Kidney (tissue), 14 donors: ENCODE results near the gene PANX3. TPM values are rescaled to one million over a fixed set of nuclear protein-coding genes. Genes with fewer than 3 reads are reported as not detected.
A peak's percentile ranks its signal among the peaks of the same experiment; 100 is the strongest.

Source experiments
- DNase-seq, 5 donors: peaks; one replicate each; pipeline ENCODE4 v3.0.0-alpha.2; 2013 to 2020
- FAIRE-seq: peaks from 2 replicates; lab custom pipeline; 2012; peaks lifted over from hg19 to GRCh38; lab: Jason Lieb, UNC
- H3K27ac ChIP-seq, 2 donors: one replicate each; pipeline ENCODE4 v1.7.0; 2013; ENCODE audit warnings: low read depth in 2 of 2, low read length in 2 of 2, inconsistent platforms in 1 of 2
- H3K27me3 ChIP-seq: one replicate; pipeline ENCODE4 v1.7.1; 2013; ENCODE audit warnings: low read length, inconsistent platforms; ENCODE audit not compliant: control insufficient read depth, insufficient read depth
- H3K36me3 ChIP-seq, 3 donors: one replicate each; pipeline versions ENCODE4 v1.7.0 to v1.7.1; 2013; ENCODE audit warnings: low read length in 3 of 3, control low read depth in 1 of 3, inconsistent platforms in 1 of 3; ENCODE audit not compliant: insufficient read depth in 3 of 3, control insufficient read depth in 2 of 3
- H3K4me1 ChIP-seq, 3 donors: one replicate each; pipeline versions ENCODE4 v1.7.0 to v1.7.1; 2013; ENCODE audit warnings: low read length in 3 of 3, inconsistent platforms in 1 of 3, low read depth in 1 of 3; ENCODE audit not compliant: control insufficient read depth in 2 of 3, insufficient read depth in 2 of 3
- H3K4me3 ChIP-seq, 3 donors: one replicate each; pipeline versions ENCODE4 v1.7.0 to v1.8.1; 2013; ENCODE audit warnings: low read length in 3 of 3, control low read depth in 1 of 3, inconsistent platforms in 1 of 3
- H3K9ac ChIP-seq, 3 donors: one replicate each; pipeline versions ENCODE4 v1.7.0 to v1.7.1; 2013; ENCODE audit warnings: low read length in 3 of 3, control low read depth in 1 of 3, inconsistent platforms in 1 of 3
- H3K9me3 ChIP-seq, 3 donors: one replicate each; pipeline versions ENCODE4 v1.7.0 to v1.7.1; 2013; ENCODE audit warnings: low read length in 3 of 3, control low read depth in 1 of 3, inconsistent platforms in 1 of 3; ENCODE audit not compliant: control insufficient read depth in 2 of 3, insufficient read depth in 1 of 3
- intact Hi-C: fragments of 100-400 bp; cut with DNase I; formaldehyde crosslinking; loops from one replicate; pipeline ENCODE4 v1.11.1; 2022
- polyA plus RNA-seq: library from polyadenylated mRNA; stranded (reverse); fragments of 350-450 nt; fragmentation: Illumina TruSeq; extraction: RNeasy Lipid Tissue Mini Kit (QIAGEN cat#74804); gene quantifications from one replicate; pipeline ENCODE4 v1.2.3, GENCODE V29; 2014; ENCODE audit warnings: low read depth, low replicate concordance; ENCODE audit not compliant: insufficient read depth
- total RNA-seq: library from RNA; stranded (reverse); fragmentation: NEBNext Ultra II Directional; extraction: Animal tissue kit (Norgen Biotek cat#: 25700); gene quantifications from one replicate; pipeline ENCODE4 v1.2.1, GENCODE V29; 2021
- TF ChIP-seq, protein P1 (sequence below): IDR thresholded peaks from 3 replicates; pipeline ENCODE4 v1.5.1; 2012; ENCODE audit warnings: mild to moderate bottlenecking, moderate library complexity, borderline replicate concordance; ENCODE audit not compliant: insufficient read depth; ENCODE audit errors: extremely low read depth
- donor health status: control.
- donor health status: control.
- donor health status: control.
- donor health status: control.
- donor health status: control.
- donor health status: DM: yes; HTN: yes; CAD: no.
- donor health status: Normal renal cell carcinoma (clear cell type).

The PANX3 gene
- total and polyA plus RNA-seq, 2 donors from 2014 or later = not detected

DNA sequence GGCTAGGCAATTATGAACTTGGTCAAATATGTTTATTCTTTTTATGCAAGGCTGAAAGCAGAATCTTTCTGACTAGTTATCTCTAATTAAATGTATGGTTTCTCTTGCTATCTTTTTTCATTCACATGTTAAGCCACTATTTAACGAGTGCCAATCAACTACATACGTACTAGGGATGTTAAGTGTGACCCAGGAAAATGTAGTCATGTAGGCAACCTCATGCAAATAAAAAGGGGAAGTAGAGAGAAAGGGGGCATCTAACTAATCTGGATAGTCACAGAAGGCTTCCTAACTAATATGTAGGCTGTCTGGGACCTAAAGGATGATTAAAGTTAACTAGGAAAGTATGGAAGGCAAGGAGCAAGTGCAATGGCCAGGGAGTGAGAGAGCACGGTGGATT is 34.9 kb downstream of the PANX3 start:
- no peaks in the 10 kb centered on the region for H3K9me3 ChIP-seq
- H3K4me3 ChIP-seq = no peak overlapping the region
- H3K4me1 ChIP-seq = no peaks in the 10 kb centered on the region
- H3K27ac ChIP-seq = no peak overlapping the region
- H3K27me3 ChIP-seq = no peaks in the 10 kb centered on the region
- intact Hi-C loops = loop anchor here (10.0 kb wide), 1 partner anchor 199 kb away; no protein-coding TSS in a partner anchor
- H3K36me3 ChIP-seq = peaks cover 0 to 4% (median 2%) of the 10 kb centered on the region in 3 donors
- H3K9ac ChIP-seq = no peak overlapping the region
- no peak for FAIRE-seq
- TF ChIP-seq, protein P1, sequence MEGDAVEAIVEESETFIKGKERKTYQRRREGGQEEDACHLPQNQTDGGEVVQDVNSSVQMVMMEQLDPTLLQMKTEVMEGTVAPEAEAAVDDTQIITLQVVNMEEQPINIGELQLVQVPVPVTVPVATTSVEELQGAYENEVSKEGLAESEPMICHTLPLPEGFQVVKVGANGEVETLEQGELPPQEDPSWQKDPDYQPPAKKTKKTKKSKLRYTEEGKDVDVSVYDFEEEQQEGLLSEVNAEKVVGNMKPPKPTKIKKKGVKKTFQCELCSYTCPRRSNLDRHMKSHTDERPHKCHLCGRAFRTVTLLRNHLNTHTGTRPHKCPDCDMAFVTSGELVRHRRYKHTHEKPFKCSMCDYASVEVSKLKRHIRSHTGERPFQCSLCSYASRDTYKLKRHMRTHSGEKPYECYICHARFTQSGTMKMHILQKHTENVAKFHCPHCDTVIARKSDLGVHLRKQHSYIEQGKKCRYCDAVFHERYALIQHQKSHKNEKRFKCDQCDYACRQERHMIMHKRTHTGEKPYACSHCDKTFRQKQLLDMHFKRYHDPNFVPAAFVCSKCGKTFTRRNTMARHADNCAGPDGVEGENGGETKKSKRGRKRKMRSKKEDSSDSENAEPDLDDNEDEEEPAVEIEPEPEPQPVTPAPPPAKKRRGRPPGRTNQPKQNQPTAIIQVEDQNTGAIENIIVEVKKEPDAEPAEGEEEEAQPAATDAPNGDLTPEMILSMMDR = no peak
- DNase-seq = no peak

DNA sequence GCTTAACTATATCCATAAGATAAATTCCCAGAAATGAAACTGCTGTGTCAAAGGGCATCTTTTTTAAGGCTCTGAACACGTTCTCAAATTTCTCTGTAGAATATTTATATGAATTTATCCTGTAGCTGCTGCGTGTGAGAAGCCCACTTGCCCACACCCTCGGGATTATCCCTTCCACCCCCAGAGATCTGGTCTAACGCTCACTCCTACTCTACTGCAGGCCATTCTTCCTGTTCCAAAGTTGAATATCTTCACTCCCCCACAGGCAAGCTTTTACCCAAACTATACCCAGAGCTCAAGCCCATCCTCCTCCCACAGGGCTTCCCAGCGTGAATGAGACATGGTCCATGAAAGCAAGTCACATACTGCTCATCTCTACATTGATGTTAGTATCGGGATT is 37.4 kb downstream of the PANX3 start:
- no peaks in the 10 kb centered on the region for H3K9me3 ChIP-seq
- no peaks in the 10 kb centered on the region for H3K4me1 ChIP-seq
- FAIRE-seq (no peak), DNase-seq (no peak)
- TF ChIP-seq, protein P1 = no peak
- peaks cover 2 to 14% (median 4%) of the 10 kb centered on the region in 3 donors for H3K36me3 ChIP-seq
- no peak overlapping the region for H3K27ac ChIP-seq
- no peak overlapping the region for H3K4me3 ChIP-seq
- intact Hi-C loops = loop anchor here (10.0 kb wide), 1 partner anchor 196 kb away; no protein-coding TSS in a partner anchor
- no peak overlapping the region for H3K9ac ChIP-seq
- H3K27me3 ChIP-seq = no peaks in the 10 kb centered on the region

DNA sequence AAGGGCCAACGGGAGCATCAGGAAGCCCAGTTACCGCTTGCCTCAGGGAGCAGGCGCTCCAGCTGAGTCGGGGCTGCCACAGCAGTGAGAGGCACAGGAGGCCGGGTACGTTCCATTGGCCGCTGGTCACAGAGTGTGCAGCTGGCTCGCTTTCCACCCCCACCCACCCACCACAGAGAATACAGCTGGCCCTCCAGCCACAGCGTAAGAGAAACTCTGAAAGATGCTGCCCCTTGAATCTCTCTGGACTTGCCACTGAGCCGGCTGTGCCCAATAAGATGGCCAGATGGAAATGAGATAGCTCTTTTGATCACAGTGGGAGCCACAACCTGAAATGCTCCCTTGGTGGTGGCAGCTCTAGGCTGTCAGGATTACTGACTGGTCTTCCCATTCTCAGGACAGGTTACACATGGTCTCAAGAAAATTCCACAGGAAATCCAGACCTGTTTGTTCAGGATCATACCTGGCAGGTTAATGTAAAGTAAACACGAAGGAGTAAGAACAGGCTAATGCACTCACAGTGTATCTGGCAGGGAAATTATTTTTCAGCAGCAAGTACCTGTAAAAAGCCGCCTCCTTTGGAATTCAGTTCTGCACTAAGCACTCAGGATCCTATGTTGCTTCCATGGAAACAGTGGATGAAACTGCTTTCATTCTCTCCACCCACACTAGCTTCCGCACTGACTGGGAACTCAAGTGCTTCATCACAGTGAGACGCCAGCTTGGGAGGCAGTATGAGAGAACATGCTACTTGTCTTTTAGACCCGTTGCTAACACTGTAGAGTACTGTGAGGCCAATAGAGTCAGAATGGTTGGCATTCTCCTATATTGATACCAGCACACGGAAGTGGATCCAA is 45.8 kb downstream of the PANX3 start:
- no peak for FAIRE-seq
- TF ChIP-seq, protein P1 = no peak
- peak in 4 of 5 donors; percentile 46 to 74 (median 60) for DNase-seq
- Histone ChIP-seq H3K4me1 (no peaks in the 10 kb centered on the region), H3K4me3 (no peak overlapping the region), H3K27me3 (no peaks in the 10 kb centered on the region), H3K27ac (no peak overlapping the region), H3K9me3 (no peaks in the 10 kb centered on the region), H3K9ac (no peak overlapping the region), H3K36me3 (peaks cover 0 to 14% (median 5%) of the 10 kb centered on the region in 3 donors)
- intact Hi-C loops = no loop called here
